ENCODE measurements around the gene EPHA8.

GRCh38 chr1:22563671-22564602 is 648 bp downstream of the EPHA8 start:
- no peak for TF ChIP-seq CTCF (IDR thresholded peaks at IDR 0.05)
- TF ChIP-seq POLR2A (IDR thresholded peaks at IDR 0.05): no peak
- TF ChIP-seq EP300 (IDR thresholded peaks at IDR 0.05): no peak

All from tibial nerve (tissue), 4 donors.